GM23338 (cell line): ENCODE data around the gene RAB44. TPM values are rescaled to one million over a fixed set of nuclear protein-coding genes. Genes with fewer than 3 reads are reported as not detected.

Experiments
- ATAC-seq: fragments of 200-7000 bp; cut with Tn5 transposase; 3 replicates; pipeline ENCODE4 v1.9.1; 2020
- DNase-seq: peaks from one replicate; pipeline ENCODE4 v3.0.0-alpha.2; 2015; ENCODE audit warnings: low spot score
- H2AFZ ChIP-seq: fragments of 200-600 bp; sonication (generic); 2 replicates; pipeline ENCODE4 v1.8.0; 2016; ENCODE audit warnings: antibody characterized with exemption, mild to moderate bottlenecking, moderate library complexity
- H3F3A ChIP-seq: fragments of 200-600 bp; sonication (generic); replicated peaks from 2 replicates; pipeline ENCODE4 v1.8.0; 2017; ENCODE audit warnings: antibody characterized with exemption, mixed run types, low read depth
- H3K27ac ChIP-seq: fragments of 200-600 bp; sonication (generic); 2 replicates; pipeline ENCODE4 v1.6.1; 2016; ENCODE audit warnings: low read depth
- H3K27me3 ChIP-seq: fragments of 200-600 bp; sonication (generic); 2 replicates; pipeline ENCODE4 v1.8.0; 2016; ENCODE audit warnings: mild to moderate bottlenecking, mixed run types, moderate library complexity; ENCODE audit not compliant: insufficient read depth
- H3K36me3 ChIP-seq: fragments of 200-600 bp; sonication (generic); 2 replicates; pipeline ENCODE4 v1.8.0; 2016; ENCODE audit warnings: mild to moderate bottlenecking; ENCODE audit not compliant: insufficient read depth
- H3K4me1 ChIP-seq: fragments of 200-600 bp; sonication (generic); 2 replicates; pipeline ENCODE4 v1.8.0; 2016; ENCODE audit warnings: mild to moderate bottlenecking, moderate library complexity; ENCODE audit not compliant: insufficient read depth
- H3K4me2 ChIP-seq: fragments of 200-600 bp; sonication (generic); 2 replicates; pipeline ENCODE4 v1.7.1; 2017; ENCODE audit warnings: mixed run types
- H3K4me3 ChIP-seq: fragments of 200-600 bp; sonication (generic); 2 replicates; pipeline ENCODE4 v1.6.1; 2016; ENCODE audit warnings: mixed run types
- H3K79me2 ChIP-seq: fragments of 200-600 bp; sonication (generic); replicated peaks from 2 replicates; pipeline ENCODE4 v1.8.0; 2017; ENCODE audit warnings: mild to moderate bottlenecking; ENCODE audit not compliant: insufficient read depth
- H3K9me2 ChIP-seq: fragments of 200-600 bp; sonication (generic); 2 replicates; pipeline ENCODE4 v1.8.0; 2017; ENCODE audit not compliant: insufficient read depth
- H4K20me1 ChIP-seq: fragments of 200-600 bp; sonication (generic); replicated peaks from 2 replicates; pipeline ENCODE4 v1.8.0; 2017; ENCODE audit warnings: mild to moderate bottlenecking; ENCODE audit not compliant: insufficient read depth
- H3K27ac Mint-ChIP-seq: 2 replicates; pipeline ENCODE4 v1.8.0; 2020; ENCODE audit warnings: inconsistent platforms, mild to moderate bottlenecking, moderate library complexity, mixed read lengths
- H3K27me3 Mint-ChIP-seq: 3 replicates; pipeline ENCODE4 v1.8.0; 2022; ENCODE audit warnings: low read depth, mild to moderate bottlenecking, moderate library complexity, mixed read lengths, inconsistent platforms; ENCODE audit not compliant: insufficient read depth, poor library complexity
- H3K36me3 Mint-ChIP-seq: 3 replicates; pipeline ENCODE4 v1.8.0; 2021; ENCODE audit warnings: low read depth, mild to moderate bottlenecking, inconsistent platforms, moderate library complexity, mixed read lengths
- H3K4me1 Mint-ChIP-seq: 3 replicates; pipeline ENCODE4 v1.8.0; 2020; ENCODE audit warnings: mild to moderate bottlenecking, inconsistent platforms, mixed read lengths
- H3K4me3 Mint-ChIP-seq: 3 replicates; pipeline ENCODE4 v1.8.0; 2021; ENCODE audit warnings: moderate library complexity, mild to moderate bottlenecking, inconsistent platforms, mixed read lengths
- H3K9me3 Mint-ChIP-seq: 3 replicates; pipeline ENCODE4 v1.8.0; 2020; ENCODE audit warnings: moderate library complexity, mild to moderate bottlenecking, inconsistent platforms, mixed read lengths
- CTCF ChIP-seq, 2 experiments: fragments of 200-600 bp in 1 of 2; sonication (generic) in 1 of 2; conservative IDR thresholded peaks; 2 replicates each; pipeline versions ENCODE4 v1.5.1 to v1.6.1; 2016 to 2017; ENCODE audit warnings: antibody characterized with exemption in 2 of 2, low read depth in 2 of 2, mild to moderate bottlenecking in 2 of 2, moderate library complexity in 1 of 2
- JUNB ChIP-seq: IDR thresholded peaks from one replicate; pipeline ENCODE4 v1.6.1; 2016; ENCODE audit warnings: antibody characterized with exemption; ENCODE audit not compliant: unreplicated experiment
- NANOG ChIP-seq: IDR thresholded peaks from 2 replicates; pipeline ENCODE4 v1.6.1; 2016; ENCODE audit warnings: antibody characterized with exemption, borderline replicate concordance
- POLR2AphosphoS5 ChIP-seq: IDR thresholded peaks from 2 replicates; pipeline ENCODE4 v1.6.1; 2016; ENCODE audit warnings: antibody characterized with exemption, low read depth
- REST ChIP-seq: IDR thresholded peaks from one replicate; pipeline ENCODE4 v1.6.1; 2018; ENCODE audit warnings: antibody characterized with exemption; ENCODE audit not compliant: unreplicated experiment
- STAT1 ChIP-seq: IDR thresholded peaks from one replicate; pipeline ENCODE4 v1.6.1; 2016; ENCODE audit warnings: antibody characterized with exemption; ENCODE audit not compliant: unreplicated experiment
- ZNF114 ChIP-seq: fragments of 250-450 bp; sonication (Bioruptor Pico); IDR thresholded peaks from 2 replicates; pipeline ENCODE4 v1.5.0; 2020; ENCODE audit warnings: mild to moderate bottlenecking, moderate library complexity
- ZNF462 ChIP-seq: fragments of 250-450 bp; sonication (Bioruptor Pico); IDR thresholded peaks from 2 replicates; pipeline ENCODE4 v1.5.0; 2020; ENCODE audit warnings: mild to moderate bottlenecking, moderate library complexity
- polyA plus RNA-seq: library from polyadenylated mRNA; unstranded; fragments of >200 nt; fragmentation: Nextera tagmentation; extraction: Ambion mirVana; gene quantifications from 2 replicates; pipeline ENCODE4 v1.2.1, GENCODE V29; 2016
- total RNA-seq: library from RNA; depleted of rRNA; stranded (reverse); fragments of >200 nt; shearing (Covaris generic); gene quantifications from 2 replicates; pipeline ENCODE4 v1.2.3, GENCODE V29; 2014

RAB44 gene
- total and polyA plus RNA-seq, 2 experiments from 2014 or later, result not detected

GRCh38 chr6:36722365-36722764 is 24.7 kb downstream of the RAB44 start:
- H3K36me3 ChIP-seq, result no peaks in the 10 kb centered on the region
- no peak overlapping the region for H2AFZ ChIP-seq
- Mint-ChIP-seq H3K4me3 (no peak overlapping the region), H3K36me3 (no peaks in the 10 kb centered on the region), H3K9me3 (no peaks in the 10 kb centered on the region), H3K4me1 (peaks cover 2% of the 10 kb centered on the region; the same call in 1 of the 3 replicates), H3K27me3 (no peaks in the 10 kb centered on the region), H3K27ac (no peak overlapping the region)
- H3K4me2 ChIP-seq, result no peak overlapping the region
- H3K79me2 ChIP-seq, result no peaks in the 10 kb centered on the region
- H3K27ac ChIP-seq, result no peak overlapping the region
- H3K4me1 ChIP-seq, result no peaks in the 10 kb centered on the region
- no peak for DNase-seq
- TF ChIP-seq NANOG, result no peak
- TF ChIP-seq REST, result no peak
- TF ChIP-seq STAT1, result no peak
- TF ChIP-seq POLR2AphosphoS5, result no peak
- TF ChIP-seq ZNF114 (CRISPR knock-in tag), result no peak
- no peak for TF ChIP-seq JUNB
- no peak for TF ChIP-seq CTCF (conservative IDR thresholded peaks at IDR 0.05; ENCODE audit: low read depth in 2 of 2)
- H3K9me2 ChIP-seq, result 0 out of 2 replicates have a peak, but pooled peaks cover 3% of the 10 kb centered on the region
- no peaks in the 10 kb centered on the region for H3F3A ChIP-seq
- H3K4me3 ChIP-seq, result no peak overlapping the region
- H3K27me3 ChIP-seq, result no peaks in the 10 kb centered on the region
- no peaks in the 10 kb centered on the region for H4K20me1 ChIP-seq
- no peak for ATAC-seq

DNA sequence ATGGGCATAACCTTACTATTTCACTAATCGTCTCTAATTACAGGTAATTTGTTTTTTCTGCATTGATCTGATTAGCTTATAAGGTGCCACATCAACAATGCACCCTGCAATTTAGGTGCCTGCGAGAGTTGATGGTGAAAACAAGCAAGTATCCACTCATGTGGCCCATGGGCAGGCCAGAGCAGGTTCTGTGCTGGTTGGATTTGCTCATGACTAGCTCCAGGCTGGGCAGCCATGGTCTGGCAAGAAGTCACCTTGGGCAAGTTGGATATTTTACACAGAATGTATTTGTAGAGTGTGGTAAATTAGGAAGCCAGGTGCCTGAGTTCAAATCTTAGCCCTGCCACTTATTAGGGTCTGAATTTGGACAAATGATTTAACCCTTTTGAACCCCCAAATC is 25.3 kb downstream of the RAB44 start:
- H3K36me3 Mint-ChIP-seq, result no peaks in the 10 kb centered on the region
- no peaks in the 10 kb centered on the region for H3K79me2 ChIP-seq
- H3F3A ChIP-seq, result no peaks in the 10 kb centered on the region
- no peaks in the 10 kb centered on the region for H3K9me3 Mint-ChIP-seq
- ATAC-seq (no peak), DNase-seq (no peak)
- no peaks in the 10 kb centered on the region for H3K4me1 ChIP-seq
- H3K27ac ChIP-seq, result no peak overlapping the region
- H3K9me2 ChIP-seq, result 0 out of 2 replicates have a peak, but pooled peaks cover 3% of the 10 kb centered on the region
- H2AFZ ChIP-seq, result no peak overlapping the region
- H3K4me3 Mint-ChIP-seq, result no peak overlapping the region
- H3K36me3 ChIP-seq, result no peaks in the 10 kb centered on the region
- H3K27me3 ChIP-seq, result no peaks in the 10 kb centered on the region
- no peak overlapping the region for H3K4me2 ChIP-seq
- H3K4me1 Mint-ChIP-seq, result peaks cover 2% of the 10 kb centered on the region; the same call in 1 of the 3 replicates
- TF ChIP-seq POLR2AphosphoS5, result no peak
- no peak for TF ChIP-seq STAT1
- no peak for TF ChIP-seq ZNF462 (CRISPR knock-in tag)
- H3K27ac Mint-ChIP-seq, result no peak overlapping the region
- H4K20me1 ChIP-seq, result no peaks in the 10 kb centered on the region
- H3K4me3 ChIP-seq, result no peak overlapping the region
- H3K27me3 Mint-ChIP-seq, result no peaks in the 10 kb centered on the region
